ENCODE results near the gene MTFMT.
"Not testable (repeated sequence)": the region's sequence is repeated elsewhere in the genome, so short reads cannot be mapped to it uniquely, and the experiment has no call there.

Gene MTFMT

GRCh38 chr15:65028338-65028737 lies 1.1 kb downstream of the MTFMT start:
- TF ChIP-seq CTCF (conservative IDR thresholded peaks at IDR 0.05; ENCODE audit: control insufficient read depth, insufficient read depth, low read depth, low read length), result no peak
- peak overlapping the region; percentile 83 for H3K4me3 ChIP-seq (ENCODE audit: control insufficient read depth, low read depth, low read length)
- no peak for DNase-seq (ENCODE audit: low read depth)

GRCh38 chr15:65027593-65027992 lies 1.8 kb downstream of the MTFMT start:
- no peak for TF ChIP-seq CTCF (conservative IDR thresholded peaks at IDR 0.05; ENCODE audit: control insufficient read depth, insufficient read depth, low read depth, low read length)
- H3K4me3 ChIP-seq (ENCODE audit: control insufficient read depth, low read depth, low read length), result no peak overlapping the region
- no peak for DNase-seq (ENCODE audit: low read depth)

GRCh38 chr15:65026756-65027155 lies 2.7 kb downstream of the MTFMT start:
- H3K4me3 ChIP-seq (ENCODE audit: control insufficient read depth, low read depth, low read length), result no peak overlapping the region
- DNase-seq (ENCODE audit: low read depth), result no peak
- TF ChIP-seq CTCF (conservative IDR thresholded peaks at IDR 0.05; ENCODE audit: control insufficient read depth, insufficient read depth, low read depth, low read length), result no peak

- no peak for TF ChIP-seq CTCF (conservative IDR thresholded peaks at IDR 0.05; ENCODE audit: control insufficient read depth, insufficient read depth, low read depth, low read length)
- DNase-seq (ENCODE audit: low read depth), result no peak
- H3K4me3 ChIP-seq (ENCODE audit: control insufficient read depth, low read depth, low read length), result no peak overlapping the region
These were observed 8.0 kb downstream of the MTFMT start for GRCh38 chr15:65021488-65021887.

- H3K4me3 ChIP-seq (ENCODE audit: control insufficient read depth, low read depth, low read length), result no peak overlapping the region
- no peak for TF ChIP-seq CTCF (conservative IDR thresholded peaks at IDR 0.05; ENCODE audit: control insufficient read depth, insufficient read depth, low read depth, low read length)
- DNase-seq (ENCODE audit: low read depth), result no peak
These were observed 9.0 kb downstream of the MTFMT start for GRCh38 chr15:65020419-65020818.

- H3K4me3 ChIP-seq (ENCODE audit: control insufficient read depth, low read depth, low read length); DNase-seq (ENCODE audit: low read depth): not testable (repeated sequence)
These were observed 18.2 kb downstream of the MTFMT start for GRCh38 chr15:65011198-65011597.

- TF ChIP-seq CTCF (conservative IDR thresholded peaks at IDR 0.05; ENCODE audit: control insufficient read depth, insufficient read depth, low read depth, low read length), result peak; percentile 11
- DNase-seq (ENCODE audit: low read depth), result peak; percentile 36
- H3K4me3 ChIP-seq (ENCODE audit: control insufficient read depth, low read depth, low read length), result no peak overlapping the region
These were observed 20.5 kb downstream of the MTFMT start for GRCh38 chr15:65008983-65009382.
